Activated CD8-positive, alpha-beta T cell treated with anti-CD3 and anti-CD28 coated beads for 36 hours (primary cell): ENCODE results near the gene MRPL10. TPM values are rescaled to one million over a fixed set of nuclear protein-coding genes. Genes with fewer than 3 reads are reported as not detected.

ENCODE experiments used
- ATAC-seq: fragments of 200-7000 bp; cut with Tn5 transposase; one replicate; pipeline ENCODE4 v1.10.0; 2021; ENCODE audit warnings: mild to moderate bottlenecking, moderate library complexity
- CTCF ChIA-PET: fragments of 350-600 bp; sonication (Branson Sonifier 250); formaldehyde crosslinking; loops from one replicate; lab custom pipeline; 2021; ENCODE audit warnings: antibody characterized with exemption; lab: Charles Lee
- POLR2A ChIA-PET: fragments of 350-600 bp; sonication (Branson Sonifier 250); formaldehyde crosslinking; loops from one replicate; lab custom pipeline; 2021; ENCODE audit warnings: antibody characterized with exemption; lab: Charles Lee
- DNase-seq: peaks from one replicate; pipeline ENCODE4 v3.0.0-alpha.2; 2020
- H3K27ac Mint-ChIP-seq: one replicate; pipeline ENCODE4 v1.8.0; 2021; ENCODE audit warnings: mild to moderate bottlenecking, mixed read lengths
- H3K27me3 Mint-ChIP-seq: one replicate; pipeline ENCODE4 v1.8.0; 2021; ENCODE audit warnings: mixed read lengths
- H3K36me3 Mint-ChIP-seq: one replicate; pipeline ENCODE4 v1.8.0; 2021; ENCODE audit warnings: low read depth, mixed read lengths
- H3K4me1 Mint-ChIP-seq: one replicate; pipeline ENCODE4 v1.8.0; 2021; ENCODE audit warnings: low read depth, mixed read lengths
- H3K4me3 Mint-ChIP-seq: one replicate; pipeline ENCODE4 v1.8.0; 2021; ENCODE audit warnings: mild to moderate bottlenecking, moderate library complexity, mixed read lengths
- H3K9me3 Mint-ChIP-seq: one replicate; pipeline ENCODE4 v1.8.0; 2021; ENCODE audit warnings: mixed read lengths
- CTCF ChIP-seq: fragments of 200-600 bp; IDR thresholded peaks from one replicate; pipeline ENCODE4 v1.8.0; 2022; ENCODE audit warnings: antibody characterized with exemption, mild to moderate bottlenecking
- intact Hi-C: fragments of 100-400 bp; cut with micrococcal nuclease; formaldehyde crosslinking; loops from one replicate; pipeline ENCODE4 v1.10.0; 2022
- total RNA-seq, 2 experiments: library from RNA; stranded (reverse); gene quantifications; one replicate each; pipeline ENCODE4 v1.2.3, GENCODE V29; 2021

Gene MRPL10
- total RNA-seq, 2 experiments from 2014 or later: 66.5 to 67.0 TPM

GRCh38 chr17:47821424-47822391 lies 9.6 kb downstream of the MRPL10 start, which contains the start of gene OSBPL7:
Gene OSBPL7, minus strand, starts transcription at chr17:47821794. Its CDS starts 1,516 bp downstream, at chr17:47820278.
- POLR2A ChIA-PET: interaction anchor here (1.4 to 1.9 kb wide), 2 partner anchors 9 to 83 kb away, joined by 4 to 9 read pairs; partner anchors contain the start of genes LRRC46 and MRPL10
- no peak for TF ChIP-seq CTCF
- CTCF ChIA-PET: interaction anchor here (0.8 to 2.3 kb wide), 8 partner anchors 9 to 214 kb away, joined by 3 to 7 read pairs (median 4); partner anchors contain the start of genes LRRC46, MRPL10 and SCRN2
- H3K9me3 Mint-ChIP-seq: no peaks in the 10 kb centered on the region
- peaks cover 21% of the 10 kb centered on the region for H3K36me3 Mint-ChIP-seq
- DNase-seq (peak; percentile 86), ATAC-seq (peak; percentile 99)
- H3K4me1 Mint-ChIP-seq: peaks cover 22% of the 10 kb centered on the region
- H3K4me3 Mint-ChIP-seq: peak within 1 kb of the TSS; percentile 94
- H3K27ac Mint-ChIP-seq: peak within 1 kb of the TSS; percentile 84
- intact Hi-C loops: no loop called here
- H3K27me3 Mint-ChIP-seq: no peaks in the 10 kb centered on the region

GRCh38 chr17:47821031-47821423 lies 10.3 kb downstream of the MRPL10 start:
- ChIA-PET CTCF (interaction anchor here (2.3 kb wide), 1 partner anchor 22 kb away, joined by 7 read pairs; no protein-coding TSS in a partner anchor), POLR2A (interaction anchor here (1.4 to 1.9 kb wide), 2 partner anchors 10 to 83 kb away, joined by 4 to 9 read pairs; partner anchors contain the start of genes LRRC46 and MRPL10)
- Mint-ChIP-seq H3K4me1 (peaks cover 22% of the 10 kb centered on the region), H3K4me3 (peak overlapping the region; percentile 94), H3K27ac (peak overlapping the region; percentile 84), H3K27me3 (no peaks in the 10 kb centered on the region), H3K9me3 (no peaks in the 10 kb centered on the region), H3K36me3 (peaks cover 14% of the 10 kb centered on the region)
- DNase-seq (peak; percentile 16), ATAC-seq (no peak)
- intact Hi-C loops: no loop called here
- no peak for TF ChIP-seq CTCF

GRCh38 chr17:47820033-47820789 lies 11.1 kb downstream of the MRPL10 start:
- Mint-ChIP-seq H3K27ac (no peak overlapping the region), H3K36me3 (peaks cover 14% of the 10 kb centered on the region), H3K27me3 (no peaks in the 10 kb centered on the region), H3K4me3 (peak overlapping the region; percentile 94), H3K9me3 (no peaks in the 10 kb centered on the region), H3K4me1 (peaks cover 22% of the 10 kb centered on the region)
- ChIA-PET CTCF (interaction anchor here (1.0 kb wide), 1 partner anchor 9 kb away, joined by 3 read pairs; no protein-coding TSS in a partner anchor), POLR2A (interaction anchor here (0.7 to 1.5 kb wide), 2 partner anchors 116 to 136 kb away, joined by 3 to 4 read pairs; no protein-coding TSS in a partner anchor)
- ATAC-seq (no peak), DNase-seq (no peak)
- intact Hi-C loops: no loop called here
- TF ChIP-seq CTCF: no peak

- POLR2A ChIA-PET: interaction anchor here (0.7 to 1.5 kb wide), 2 partner anchors 115 to 135 kb away, joined by 3 to 4 read pairs; no protein-coding TSS in a partner anchor
- H3K27ac Mint-ChIP-seq: no peak overlapping the region
- peaks cover 22% of the 10 kb centered on the region for H3K4me1 Mint-ChIP-seq
- TF ChIP-seq CTCF: no peak
- H3K4me3 Mint-ChIP-seq: no peak overlapping the region
- peaks cover 13% of the 10 kb centered on the region for H3K36me3 Mint-ChIP-seq
- no peaks in the 10 kb centered on the region for H3K9me3 Mint-ChIP-seq
- ATAC-seq (no peak), DNase-seq (no peak)
- intact Hi-C loops: no loop called here
- no peaks in the 10 kb centered on the region for H3K27me3 Mint-ChIP-seq
- CTCF ChIA-PET: interaction anchor here (1.0 kb wide), 1 partner anchor 10 kb away, joined by 3 read pairs; no protein-coding TSS in a partner anchor
These were observed 11.9 kb downstream of the MRPL10 start for GRCh38 chr17:47819475-47819874.
